DOHH2 (cell line): Measurements from ENCODE around the gene MTCH1.

Experiments
- H3F3A ChIP-seq: fragments of 200-600 bp; sonication (generic), shearing (Covaris generic); 2 replicates; pipeline ENCODE4 v1.6.0; 2016; ENCODE audit warnings: antibody characterized with exemption, mild to moderate bottlenecking; ENCODE audit not compliant: control insufficient read depth, insufficient read depth
- H3K27ac ChIP-seq: fragments of 200-600 bp; sonication (generic); 2 replicates; pipeline ENCODE4 v1.5.1; 2014; ENCODE audit warnings: low read depth, mild to moderate bottlenecking, low read length, moderate library complexity
- H3K27me3 ChIP-seq: fragments of 200-600 bp; sonication (generic); 2 replicates; pipeline ENCODE4 v1.6.1; 2014; ENCODE audit warnings: mild to moderate bottlenecking, low read length, mixed read lengths; ENCODE audit not compliant: control insufficient read depth
- H3K36me3 ChIP-seq: fragments of 200-600 bp; sonication (generic); 2 replicates; pipeline ENCODE4 v1.6.1; 2014; ENCODE audit warnings: mild to moderate bottlenecking, low read length, moderate library complexity, mixed read lengths; ENCODE audit not compliant: control insufficient read depth
- H3K4me1 ChIP-seq: fragments of 200-600 bp; sonication (generic); 2 replicates; pipeline ENCODE4 v1.6.1; 2014; ENCODE audit warnings: mild to moderate bottlenecking, low read length, mixed read lengths; ENCODE audit not compliant: control insufficient read depth
- H3K4me2 ChIP-seq: fragments of 200-600 bp; sonication (generic); 2 replicates; pipeline ENCODE4 v1.6.0; 2014; ENCODE audit warnings: mild to moderate bottlenecking, low read length, moderate library complexity
- H3K4me3 ChIP-seq: fragments of 200-600 bp; sonication (generic); 2 replicates; pipeline ENCODE4 v1.5.1; 2014; ENCODE audit warnings: mild to moderate bottlenecking, low read length, mixed read lengths
- H3K79me2 ChIP-seq: fragments of 200-600 bp; sonication (generic); 2 replicates; pipeline ENCODE4 v1.6.1; 2014; ENCODE audit warnings: mild to moderate bottlenecking, low read length, mixed read lengths; ENCODE audit not compliant: control insufficient read depth
- H3K9me2 ChIP-seq: fragments of 200-600 bp; sonication (generic); replicated peaks from 2 replicates; pipeline ENCODE4 v1.6.1; 2014; ENCODE audit warnings: mild to moderate bottlenecking, low read length, mixed read lengths; ENCODE audit not compliant: control insufficient read depth
- H3K9me3 ChIP-seq: fragments of 200-600 bp; sonication (generic); 2 replicates; pipeline ENCODE4 v1.6.1; 2014; ENCODE audit warnings: antibody characterized with exemption, low read length, mixed read lengths; ENCODE audit not compliant: control insufficient read depth, insufficient read depth
- H4K20me1 ChIP-seq: fragments of 200-600 bp; sonication (generic); 2 replicates; pipeline ENCODE4 v1.6.0; 2014; ENCODE audit warnings: low read depth, mild to moderate bottlenecking, antibody characterized with exemption, low read length, moderate library complexity; ENCODE audit not compliant: control insufficient read depth, insufficient read depth
- CTCF ChIP-seq: fragments of 200-600 bp; sonication (generic); IDR thresholded peaks from one replicate; pipeline ENCODE4 v1.5.1; 2014; ENCODE audit warnings: antibody characterized with exemption, mild to moderate bottlenecking, low read depth, low read length; ENCODE audit not compliant: poor library complexity, severe bottlenecking
- EZH2phosphoT487 ChIP-seq: fragments of 200-600 bp; sonication (generic); IDR thresholded peaks from 2 replicates; pipeline ENCODE4 v1.6.1; 2017; ENCODE audit warnings: borderline replicate concordance, mild to moderate bottlenecking, antibody characterized with exemption, low read length, moderate library complexity, mixed read lengths

MTCH1 gene

GRCh38 chr6:36963451-36964290, 22.3 kb downstream of the MTCH1 start:
- H3K36me3 ChIP-seq = peaks cover 16% of the 10 kb centered on the region
- H3K9me2 ChIP-seq = no peaks in the 10 kb centered on the region
- H3K4me2 ChIP-seq = peak overlapping the region; percentile 13
- no peaks in the 10 kb centered on the region for H4K20me1 ChIP-seq
- peak overlapping the region; percentile 48 for H3K4me3 ChIP-seq
- H3K4me1 ChIP-seq = peaks cover 24% of the 10 kb centered on the region
- peaks cover 7% of the 10 kb centered on the region for H3F3A ChIP-seq
- TF ChIP-seq CTCF = no peak
- no peak overlapping the region for H3K27ac ChIP-seq
- no peaks in the 10 kb centered on the region for H3K9me3 ChIP-seq
- H3K79me2 ChIP-seq = no peaks in the 10 kb centered on the region
- no peaks in the 10 kb centered on the region for H3K27me3 ChIP-seq

- peak overlapping the region; percentile 13 for H3K4me2 ChIP-seq
- peaks cover 8% of the 10 kb centered on the region for H3K36me3 ChIP-seq
- peaks cover 7% of the 10 kb centered on the region for H3F3A ChIP-seq
- no peaks in the 10 kb centered on the region for H3K79me2 ChIP-seq
- H3K9me3 ChIP-seq = no peaks in the 10 kb centered on the region
- H3K4me3 ChIP-seq = peak overlapping the region; percentile 48
- TF ChIP-seq EZH2phosphoT487 (no peak), CTCF (no peak)
- no peaks in the 10 kb centered on the region for H3K27me3 ChIP-seq
- H3K9me2 ChIP-seq = no peaks in the 10 kb centered on the region
- no peaks in the 10 kb centered on the region for H4K20me1 ChIP-seq
- H3K27ac ChIP-seq = no peak overlapping the region
- H3K4me1 ChIP-seq = peaks cover 24% of the 10 kb centered on the region
Observed at GRCh38 chr6:36962874-36963273, 23.1 kb downstream of the MTCH1 start.

- Histone ChIP-seq H3K27me3 (no peaks in the 10 kb centered on the region), H3K4me2 (no peak overlapping the region), H3K4me1 (peaks cover 24% of the 10 kb centered on the region), H3K36me3 (no peaks in the 10 kb centered on the region), H3K79me2 (no peaks in the 10 kb centered on the region), H3F3A (peaks cover 7% of the 10 kb centered on the region), H4K20me1 (no peaks in the 10 kb centered on the region), H3K9me2 (no peaks in the 10 kb centered on the region), H3K4me3 (no peak overlapping the region), H3K27ac (no peak overlapping the region), H3K9me3 (no peaks in the 10 kb centered on the region)
- TF ChIP-seq CTCF (no peak), EZH2phosphoT487 (no peak)
Observed at GRCh38 chr6:36961441-36962435, 24.3 kb downstream of the MTCH1 start.
